GM12865 (cell line): ENCODE data around the gene KLHL25.

Source experiments
- DNase-seq: peaks from one replicate; pipeline ENCODE4 v3.0.0; 2010; ENCODE audit warnings: low read depth
- H3K4me3 ChIP-seq: 2 replicates; pipeline ENCODE4 v1.5.1; 2011; ENCODE audit warnings: mild to moderate bottlenecking, low read depth, low read length, control low read depth
- CTCF ChIP-seq: IDR thresholded peaks from 2 replicates; pipeline ENCODE4 v1.5.1; 2011; ENCODE audit warnings: low read length, control low read depth, low read depth, inconsistent platforms; ENCODE audit not compliant: insufficient read depth; ENCODE audit errors: missing control alignments

KLHL25 gene

GRCh38 chr15:85727068-85727467 is 67.7 kb downstream of the KLHL25 start:
- no peak for DNase-seq
- no peak for TF ChIP-seq CTCF

GRCh38 chr15:85726454-85726853 is 68.3 kb downstream of the KLHL25 start:
- TF ChIP-seq CTCF, result no peak
- H3K4me3 ChIP-seq, result no peak overlapping the region
- DNase-seq, result no peak

More at GRCh38 chr15:85727068-85727467, 67.7 kb downstream of the KLHL25 start:
- H3K4me3 ChIP-seq, result no peak overlapping the region

GRCh38 chr15:85725564-85725963 is 69.2 kb downstream of the KLHL25 start:
- no peak for TF ChIP-seq CTCF
- H3K4me3 ChIP-seq, result no peak overlapping the region
- no peak for DNase-seq

- no peak for TF ChIP-seq CTCF
- no peak overlapping the region for H3K4me3 ChIP-seq
- no peak for DNase-seq
These were observed 69.7 kb downstream of the KLHL25 start for GRCh38 chr15:85725019-85725418.

- no peak for DNase-seq
- no peak overlapping the region for H3K4me3 ChIP-seq
- TF ChIP-seq CTCF, result no peak
These were observed 70.5 kb downstream of the KLHL25 start for GRCh38 chr15:85723960-85724945.

- no peak for TF ChIP-seq CTCF
- no peak for DNase-seq
- H3K4me3 ChIP-seq, result no peak overlapping the region
These were observed 72.2 kb downstream of the KLHL25 start for GRCh38 chr15:85722374-85723152.
